SK-N-SH (cell line): Measurements from ENCODE around the gene RASD2. TPM values are rescaled to one million over a fixed set of nuclear protein-coding genes. Genes with fewer than 3 reads are reported as not detected.

ENCODE experiments used
- CTCF ChIA-PET: fragments of 300-600, 350-600 bp; formaldehyde crosslinking; extraction: SDS; loops from one replicate; lab custom pipeline; 2021; lab: Yijun Ruan, JAX
- POLR2A ChIA-PET: fragments of 350-600 bp; sonication (Branson Sonifier 250); formaldehyde crosslinking; extraction: SDS; loops from one replicate; lab custom pipeline; 2020; ENCODE audit warnings: antibody characterized with exemption, inconsistent platforms; lab: Yijun Ruan, JAX
- DNase-seq: peaks from one replicate; pipeline ENCODE4 v3.0.0; 2012
- H2AFZ ChIP-seq: fragments of 200-600 bp; sonication (generic); 2 replicates; pipeline ENCODE4 v1.8.1; 2016; ENCODE audit warnings: antibody characterized with exemption, mild to moderate bottlenecking, low read depth
- H3F3A ChIP-seq: fragments of 200-600 bp; sonication (generic); replicated peaks from 2 replicates; pipeline ENCODE3; 2016; ENCODE audit warnings: antibody characterized with exemption, mild to moderate bottlenecking; ENCODE audit not compliant: insufficient read depth
- H3K27ac ChIP-seq, 2 experiments: fragments of 200-500 bp in 1 of 2; fragments of 200-600 bp in 1 of 2; sonication (Bioruptor generic) in 1 of 2; sonication (generic), shearing (Covaris generic) in 1 of 2; 2 replicates each; pipeline versions ENCODE4 v1.5.1 to v1.6.1; 2014 to 2016; ENCODE audit warnings: low read depth in 2 of 2, inconsistent platforms in 1 of 2, low read length in 1 of 2, mild to moderate bottlenecking in 1 of 2, mixed read lengths in 1 of 2
- H3K27me3 ChIP-seq: fragments of 200-600 bp; sonication (generic), shearing (Covaris generic); 2 replicates; pipeline ENCODE4 v1.6.1; 2016; ENCODE audit warnings: mixed run types; ENCODE audit not compliant: insufficient read depth
- H3K36me3 ChIP-seq, 2 experiments: fragments of 200-500 bp in 1 of 2; fragments of 200-600 bp in 1 of 2; sonication (Bioruptor generic) in 1 of 2; sonication (generic) in 1 of 2; replicated peaks in 1 of 2; 2 replicates each; pipeline versions ENCODE3 to v1.5.1; 2014 to 2016; ENCODE audit warnings: low read length in 1 of 2, mild to moderate bottlenecking in 1 of 2; ENCODE audit not compliant: insufficient read depth in 2 of 2, control insufficient read depth in 1 of 2
- H3K4me1 ChIP-seq, 2 experiments: fragments of 200-500 bp in 1 of 2; fragments of 200-600 bp in 1 of 2; sonication (Bioruptor generic) in 1 of 2; sonication (generic), shearing (Covaris generic) in 1 of 2; 2 replicates each; pipeline versions ENCODE4 v1.5.1 to v1.6.1; 2014 to 2016; ENCODE audit warnings: low read depth in 1 of 2, low read length in 1 of 2, mixed run types in 1 of 2; ENCODE audit not compliant: insufficient read depth in 2 of 2, control insufficient read depth in 1 of 2
- H3K4me2 ChIP-seq: fragments of 200-600 bp; sonication (generic), shearing (Covaris generic); 2 replicates; pipeline ENCODE4 v1.6.1; 2017; ENCODE audit warnings: mixed run types
- H3K4me3 ChIP-seq, 2 experiments: fragments of 200-500 bp in 1 of 2; fragments of 200-600 bp in 1 of 2; sonication (Bioruptor generic) in 1 of 2; sonication (generic), shearing (Covaris generic) in 1 of 2; 2 replicates each; pipeline versions ENCODE4 v1.5.1 to v1.8.1; 2014 to 2016; ENCODE audit warnings: low read depth in 2 of 2, inconsistent platforms in 1 of 2, low read length in 1 of 2, mild to moderate bottlenecking in 1 of 2, mixed read lengths in 1 of 2, moderate library complexity in 1 of 2
- H3K79me2 ChIP-seq: fragments of 200-600 bp; sonication (generic); 2 replicates; pipeline ENCODE4 v1.8.1; 2017; ENCODE audit warnings: mild to moderate bottlenecking; ENCODE audit not compliant: insufficient read depth
- H3K9ac ChIP-seq: fragments of 200-600 bp; sonication (generic); 2 replicates; pipeline ENCODE4 v1.6.1; 2017; ENCODE audit warnings: mixed run types
- H3K9me2 ChIP-seq: fragments of 200-600 bp; sonication (generic); 2 replicates; pipeline ENCODE4 v1.6.1; 2017; ENCODE audit warnings: mixed run types
- H3K9me3 ChIP-seq: fragments of 200-600 bp; sonication (generic); 2 replicates; pipeline ENCODE4 v1.6.1; 2017; ENCODE audit warnings: mixed run types, mild to moderate bottlenecking, moderate library complexity
- H4K20me1 ChIP-seq: fragments of 200-600 bp; sonication (generic); 2 replicates; pipeline ENCODE4 v1.6.1; 2017; ENCODE audit warnings: mild to moderate bottlenecking, mixed run types; ENCODE audit not compliant: insufficient read depth
- EZH2phosphoT487 ChIP-seq: fragments of 200-600 bp; sonication (generic); IDR thresholded peaks from 2 replicates; pipeline ENCODE4 v1.6.1; 2017; ENCODE audit warnings: low read depth, mixed run types, mild to moderate bottlenecking, antibody characterized with exemption, moderate library complexity, borderline replicate concordance
- FOSL2 ChIP-seq: IDR thresholded peaks from 2 replicates; pipeline ENCODE4 v1.4.0; 2012; ENCODE audit warnings: low read depth, mild to moderate bottlenecking, moderate library complexity, borderline replicate concordance
- FOXM1 ChIP-seq: IDR thresholded peaks from 2 replicates; pipeline ENCODE4 v1.4.0; 2012; ENCODE audit warnings: low read depth, mild to moderate bottlenecking
- GATA2 ChIP-seq: sonication (generic); formaldehyde crosslinking; IDR thresholded peaks from 2 replicates; pipeline ENCODE4 v1.5.0; 2020; ENCODE audit warnings: mild to moderate bottlenecking, missing genetic modification reagents
- MXI1 ChIP-seq: IDR thresholded peaks from 2 replicates; pipeline ENCODE4 v1.6.1; 2012; ENCODE audit warnings: mild to moderate bottlenecking, low read depth, low read length, improper control_type of control experiment
- NRF1 ChIP-seq: IDR thresholded peaks from 2 replicates; pipeline ENCODE4 v1.6.1; 2012; ENCODE audit warnings: low read depth, mild to moderate bottlenecking, low read length
- RAD21 ChIP-seq: IDR thresholded peaks from 2 replicates; pipeline ENCODE4 v1.6.1; 2012; ENCODE audit warnings: mild to moderate bottlenecking, low read length
- RCOR1 ChIP-seq: fragments of 150-350 bp; IDR thresholded peaks from 2 replicates; pipeline ENCODE4 v1.6.1; 2017; ENCODE audit warnings: antibody characterized with exemption, low read length
- RFX5 ChIP-seq: IDR thresholded peaks from 2 replicates; pipeline ENCODE4 v1.6.1; 2012; ENCODE audit warnings: mild to moderate bottlenecking, improper control_type of control experiment, low read length
- RXRA ChIP-seq: IDR thresholded peaks from 2 replicates; pipeline ENCODE4 v1.4.0; 2012; ENCODE audit warnings: low read depth, mild to moderate bottlenecking, borderline replicate concordance
- SIN3A ChIP-seq: IDR thresholded peaks from 2 replicates; pipeline ENCODE4 v1.6.1; 2012; ENCODE audit warnings: low read depth, mild to moderate bottlenecking, low read length, moderate library complexity, borderline replicate concordance
- SMC3 ChIP-seq: IDR thresholded peaks from 2 replicates; pipeline ENCODE4 v1.6.1; 2012; ENCODE audit warnings: low read depth, low read length, improper control_type of control experiment
- TCF12 ChIP-seq: IDR thresholded peaks from 2 replicates; pipeline ENCODE4 v1.4.0; 2012
- YY1 ChIP-seq: IDR thresholded peaks from 2 replicates; pipeline ENCODE4 v1.4.0; 2012; ENCODE audit warnings: low read depth, mild to moderate bottlenecking
- WGBS: methylation state at CpG from one replicate; pipeline ENCODE4 v1.1.6; 2017; ENCODE audit warnings: low lambda C conversion rate; 5-methylcytosine and 5-hydroxymethylcytosine counted together
- polyA plus RNA-seq, 3 experiments: library from polyadenylated mRNA; depleted of rRNA; stranded (reverse); fragments of >200 nt; gene quantifications; 2 replicates each; pipeline ENCODE4 v1.2.3, GENCODE V29; 2012
- TF ChIP-seq, protein P1 (sequence below): IDR thresholded peaks from 2 replicates; pipeline ENCODE4 v1.4.0; 2012; ENCODE audit warnings: low read depth, borderline replicate concordance
- TF ChIP-seq, protein P2 (sequence below): IDR thresholded peaks from 2 replicates; pipeline ENCODE4; 2012
- TF ChIP-seq, protein P3 (sequence below): fragments of 200-600 bp; sonication (generic); IDR thresholded peaks from 2 replicates; pipeline ENCODE4 v1.6.1; 2017; ENCODE audit warnings: antibody characterized with exemption, mild to moderate bottlenecking, moderate library complexity

Gene RASD2
- polyA plus RNA-seq, 1 of the 3 experiments (the other 2 are of a cell fraction), result 0.30 TPM

DNA sequence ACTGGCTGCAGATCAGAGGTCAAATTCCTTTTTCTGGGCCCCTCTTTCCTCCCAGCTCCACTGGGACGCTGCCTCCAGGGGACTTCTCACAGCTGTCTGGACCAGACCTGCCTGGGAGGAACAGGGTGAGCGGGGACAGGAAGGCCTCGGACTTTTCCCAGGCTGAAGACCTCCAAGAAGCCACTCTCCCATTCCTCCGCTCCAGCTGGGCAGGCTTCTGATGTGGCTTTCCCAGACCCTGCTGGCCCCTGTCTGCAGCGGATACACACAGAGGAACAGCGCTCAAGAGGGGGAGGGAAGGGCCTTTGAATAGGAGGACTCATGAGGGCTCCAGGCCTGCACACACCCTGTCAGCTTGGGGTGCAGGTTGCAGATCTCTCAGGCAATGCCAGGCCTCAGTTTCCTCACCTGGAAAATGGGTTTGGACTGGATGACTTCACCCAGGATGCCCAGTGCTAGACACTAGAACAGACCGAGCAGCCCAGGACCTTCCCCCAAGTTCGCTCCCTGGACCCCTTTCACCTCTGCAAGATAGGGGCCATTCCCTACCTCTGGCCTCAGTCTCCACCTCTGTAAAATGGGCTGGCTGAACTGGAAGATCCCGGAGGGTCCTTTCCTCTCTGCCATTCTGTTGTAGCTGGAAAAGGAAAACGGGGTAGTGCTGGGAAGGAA is 39.9 kb downstream of the RASD2 start:
- Histone ChIP-seq H3K79me2 (no peaks in the 10 kb centered on the region), H3K4me3 (no peak overlapping the region), H3F3A (no peaks in the 10 kb centered on the region), H3K4me2 (no peak overlapping the region), H2AFZ (no peak overlapping the region), H3K9me3 (no peaks in the 10 kb centered on the region), H3K9me2 (no peaks in the 10 kb centered on the region), H3K9ac (no peak overlapping the region), H3K27ac (no peak overlapping the region), H4K20me1 (no peaks in the 10 kb centered on the region)
- WGBS, result 90% methylated on average over 9 of the region's 10 CpGs
- POLR2A ChIA-PET, result no interaction called here
- CTCF ChIA-PET, result interaction anchor here (1.3 to 7.8 kb wide), 6 partner anchors 12 to 486 kb away, joined by 3 to 161 read pairs (median 12); no protein-coding TSS in a partner anchor
- no peak for TF ChIP-seq MXI1
- TF ChIP-seq SMC3, result no peak
- no peak for TF ChIP-seq NRF1
- TF ChIP-seq, protein P1, sequence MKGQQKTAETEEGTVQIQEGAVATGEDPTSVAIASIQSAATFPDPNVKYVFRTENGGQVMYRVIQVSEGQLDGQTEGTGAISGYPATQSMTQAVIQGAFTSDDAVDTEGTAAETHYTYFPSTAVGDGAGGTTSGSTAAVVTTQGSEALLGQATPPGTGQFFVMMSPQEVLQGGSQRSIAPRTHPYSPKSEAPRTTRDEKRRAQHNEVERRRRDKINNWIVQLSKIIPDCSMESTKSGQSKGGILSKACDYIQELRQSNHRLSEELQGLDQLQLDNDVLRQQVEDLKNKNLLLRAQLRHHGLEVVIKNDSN, result no peak
- TF ChIP-seq, protein P2, sequence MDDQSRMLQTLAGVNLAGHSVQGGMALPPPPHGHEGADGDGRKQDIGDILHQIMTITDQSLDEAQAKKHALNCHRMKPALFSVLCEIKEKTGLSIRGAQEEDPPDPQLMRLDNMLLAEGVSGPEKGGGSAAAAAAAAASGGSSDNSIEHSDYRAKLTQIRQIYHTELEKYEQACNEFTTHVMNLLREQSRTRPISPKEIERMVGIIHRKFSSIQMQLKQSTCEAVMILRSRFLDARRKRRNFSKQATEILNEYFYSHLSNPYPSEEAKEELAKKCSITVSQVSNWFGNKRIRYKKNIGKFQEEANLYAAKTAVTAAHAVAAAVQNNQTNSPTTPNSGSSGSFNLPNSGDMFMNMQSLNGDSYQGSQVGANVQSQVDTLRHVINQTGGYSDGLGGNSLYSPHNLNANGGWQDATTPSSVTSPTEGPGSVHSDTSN, result no peak
- TF ChIP-seq FOSL2, result no peak
- no peak for TF ChIP-seq GATA2 (CRISPR knock-in tag)
- TF ChIP-seq, protein P3, sequence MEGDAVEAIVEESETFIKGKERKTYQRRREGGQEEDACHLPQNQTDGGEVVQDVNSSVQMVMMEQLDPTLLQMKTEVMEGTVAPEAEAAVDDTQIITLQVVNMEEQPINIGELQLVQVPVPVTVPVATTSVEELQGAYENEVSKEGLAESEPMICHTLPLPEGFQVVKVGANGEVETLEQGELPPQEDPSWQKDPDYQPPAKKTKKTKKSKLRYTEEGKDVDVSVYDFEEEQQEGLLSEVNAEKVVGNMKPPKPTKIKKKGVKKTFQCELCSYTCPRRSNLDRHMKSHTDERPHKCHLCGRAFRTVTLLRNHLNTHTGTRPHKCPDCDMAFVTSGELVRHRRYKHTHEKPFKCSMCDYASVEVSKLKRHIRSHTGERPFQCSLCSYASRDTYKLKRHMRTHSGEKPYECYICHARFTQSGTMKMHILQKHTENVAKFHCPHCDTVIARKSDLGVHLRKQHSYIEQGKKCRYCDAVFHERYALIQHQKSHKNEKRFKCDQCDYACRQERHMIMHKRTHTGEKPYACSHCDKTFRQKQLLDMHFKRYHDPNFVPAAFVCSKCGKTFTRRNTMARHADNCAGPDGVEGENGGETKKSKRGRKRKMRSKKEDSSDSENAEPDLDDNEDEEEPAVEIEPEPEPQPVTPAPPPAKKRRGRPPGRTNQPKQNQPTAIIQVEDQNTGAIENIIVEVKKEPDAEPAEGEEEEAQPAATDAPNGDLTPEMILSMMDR, result no peak
- TF ChIP-seq RAD21, result no peak
- TF ChIP-seq RFX5, result no peak
- TF ChIP-seq SIN3A, result no peak
- TF ChIP-seq YY1, result no peak
- no peak for TF ChIP-seq RXRA
- no peak for TF ChIP-seq FOXM1
- no peak for TF ChIP-seq TCF12
- TF ChIP-seq RCOR1, result no peak
- TF ChIP-seq EZH2phosphoT487, result no peak
- TF ChIP-seq, all 33 proteins: peak for 0
- DNase-seq, result no peak
- Histone ChIP-seq H3K27me3 (no peaks in the 10 kb centered on the region), H3K4me1 (peaks cover 0 to 6% of the 10 kb centered on the region in 2 experiments; a peak in 1 of 4 replicates), H3K36me3 (no peaks in the 10 kb centered on the region)
